Measurements from ENCODE around the gene ARSH.
"Not testable (repeated sequence)": the region's sequence is repeated elsewhere in the genome, so short reads cannot be mapped to it uniquely, and the experiment has no call there.

The ARSH gene

DNA sequence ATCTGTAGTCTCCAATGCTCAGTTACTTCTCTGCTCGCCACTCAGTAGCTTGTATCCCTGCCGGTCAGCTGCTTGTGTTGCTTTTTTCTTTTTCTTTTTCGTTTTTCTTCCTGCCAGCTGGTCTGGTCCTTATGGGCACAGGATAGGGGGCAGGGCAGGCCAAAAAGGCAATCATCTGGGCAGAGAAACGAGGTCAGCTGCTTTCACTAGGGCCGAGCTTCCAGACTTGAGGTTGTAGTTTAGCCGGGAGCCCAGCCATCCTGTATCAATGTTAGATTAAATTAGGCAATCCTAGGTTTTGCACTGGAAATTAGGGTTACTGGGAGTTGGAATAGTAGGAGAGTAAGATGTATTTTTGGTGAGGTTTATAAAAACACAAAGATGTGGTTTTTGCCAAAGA lies 38.3 kb downstream of the ARSH start:
- no peak for DNase-seq

DNA sequence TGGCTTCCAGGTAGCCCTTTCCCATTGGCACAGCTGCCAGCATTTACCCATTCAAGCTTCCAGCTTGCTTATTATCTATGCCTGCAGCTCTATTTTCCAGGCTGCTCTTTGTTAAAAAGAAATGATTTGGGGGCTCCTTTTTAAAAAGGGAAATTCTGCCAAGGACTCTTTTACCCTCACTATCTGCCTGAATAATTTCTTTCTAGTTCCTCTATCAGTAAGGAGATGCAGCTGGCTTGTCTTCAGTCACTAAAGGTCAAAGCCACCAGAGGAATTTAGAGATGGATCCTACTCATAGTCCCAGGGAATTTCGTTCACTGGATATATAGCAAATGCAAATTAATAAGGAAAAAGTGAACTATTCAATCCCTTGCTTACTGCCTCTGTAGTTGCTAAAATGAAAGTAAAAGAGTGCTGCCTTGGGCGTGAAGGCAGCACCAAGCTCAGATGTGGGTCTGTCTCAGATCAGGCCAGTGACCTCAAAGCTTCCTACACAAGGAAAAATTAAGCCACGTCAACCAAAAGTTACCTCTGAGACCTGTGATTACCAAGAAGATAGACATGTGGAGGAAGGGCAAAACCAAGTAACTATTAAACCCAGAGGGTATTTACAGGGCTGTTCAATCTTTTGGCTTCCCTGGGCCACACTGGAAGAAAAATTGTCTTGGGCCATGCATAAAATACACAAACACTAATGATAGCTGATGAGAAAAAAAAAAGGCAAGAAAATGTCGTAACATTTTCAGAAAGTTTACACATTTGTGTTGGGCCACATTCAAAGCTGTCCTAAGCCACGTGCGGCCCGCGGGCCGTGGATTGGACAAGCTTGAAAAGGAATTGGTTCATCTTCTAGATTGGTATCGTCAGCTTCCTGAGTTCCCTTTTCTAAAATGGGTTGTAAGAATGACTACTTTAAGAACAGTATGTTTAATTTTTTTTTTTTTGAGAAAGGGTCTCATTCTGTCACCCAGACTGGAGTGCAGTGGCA lies 40.2 kb downstream of the ARSH start:
- peak; percentile 42 for DNase-seq

DNA sequence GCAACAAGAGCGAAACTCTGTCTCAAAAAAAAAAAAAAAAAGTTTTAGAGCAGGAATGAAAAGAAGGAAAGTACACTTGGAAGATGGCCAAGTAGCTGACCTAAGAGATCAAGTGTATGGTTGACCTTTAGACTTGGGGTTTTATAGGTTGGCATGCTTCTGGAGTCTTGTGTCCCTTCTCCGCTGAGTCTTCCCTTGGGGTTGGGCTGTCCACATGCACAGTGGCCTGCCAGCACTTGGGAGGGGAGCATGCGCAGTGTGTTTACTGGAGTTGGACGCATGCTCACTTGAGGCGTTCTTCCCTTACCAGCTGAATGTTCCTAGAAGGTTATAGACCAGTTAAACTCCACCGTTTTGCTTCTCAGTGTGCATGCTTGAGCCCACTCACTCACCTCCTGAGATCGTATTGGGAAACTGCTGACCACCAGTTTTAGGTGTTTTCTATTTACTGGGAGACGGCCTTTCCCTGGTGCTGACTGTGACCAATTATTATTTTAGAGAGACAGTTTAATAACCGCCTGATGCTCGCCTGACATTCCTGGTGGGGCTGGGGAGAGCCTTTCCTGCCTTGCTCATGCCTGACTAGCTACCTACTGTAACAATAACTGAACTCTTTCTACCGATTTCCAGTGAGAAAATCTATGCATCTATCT lies 44.3 kb downstream of the ARSH start:
- not testable (repeated sequence) for DNase-seq

DNA sequence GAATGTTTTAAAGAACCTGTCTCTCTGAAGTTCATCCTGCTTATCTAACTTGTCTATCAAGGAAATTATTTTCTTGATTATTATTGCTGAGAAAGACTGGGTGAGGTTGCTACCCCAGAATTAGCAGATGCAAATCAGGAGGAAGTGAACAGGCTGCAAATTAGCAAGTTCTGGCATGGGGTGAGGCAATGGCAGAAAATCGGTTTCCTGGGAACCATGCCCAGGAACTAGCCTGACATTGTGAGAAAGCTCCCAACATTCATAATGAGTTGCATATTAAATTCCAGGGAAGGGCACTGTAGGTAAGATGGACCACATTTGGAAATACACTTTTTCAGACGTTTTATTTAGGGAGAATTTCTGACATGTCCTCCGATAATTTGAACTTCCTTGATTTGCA lies 46.5 kb downstream of the ARSH start:
- DNase-seq = no peak

DNA sequence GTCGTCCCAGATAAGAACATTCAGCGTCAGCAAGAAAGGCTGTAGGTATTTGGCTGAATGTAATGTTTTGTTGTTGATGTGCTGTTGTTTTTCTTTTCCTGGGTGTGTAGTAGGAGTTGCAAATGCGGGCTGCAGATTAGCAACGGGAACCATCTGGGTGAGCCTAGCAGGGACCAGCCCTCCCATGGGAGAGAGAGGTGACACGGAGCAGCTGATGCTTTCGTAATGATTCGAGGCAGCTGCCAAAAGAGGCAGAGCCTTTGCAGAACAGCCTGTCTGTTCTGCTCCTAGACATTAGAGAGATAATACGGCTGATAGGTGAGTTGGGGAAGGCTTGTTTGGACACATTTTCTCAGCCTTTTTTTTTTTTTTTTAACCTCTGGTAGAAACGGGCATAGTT lies 60.2 kb downstream of the ARSH start:
- DNase-seq = no peak

DNA sequence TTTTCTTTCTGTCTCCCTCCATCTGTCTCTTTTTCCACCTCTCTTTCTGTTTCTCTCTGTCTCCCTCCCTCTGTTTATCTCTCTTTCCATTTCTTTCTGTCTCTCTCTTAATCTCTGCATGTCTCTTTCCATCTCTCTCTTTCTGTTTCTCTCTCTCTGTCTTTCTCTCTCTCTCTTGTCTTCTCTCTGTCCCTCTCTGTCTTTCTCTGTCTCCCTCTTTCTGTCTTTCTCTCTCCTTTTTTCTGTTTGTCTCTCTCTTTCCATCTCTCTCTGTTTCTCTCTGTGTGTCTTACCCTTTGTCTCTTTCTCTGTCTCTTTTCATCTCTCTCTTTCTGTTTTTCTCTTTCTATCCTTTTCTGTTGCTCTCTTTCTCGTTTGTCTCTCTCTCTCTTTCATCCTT lies 69.6 kb downstream of the ARSH start:
- DNase-seq = no peak

DNA sequence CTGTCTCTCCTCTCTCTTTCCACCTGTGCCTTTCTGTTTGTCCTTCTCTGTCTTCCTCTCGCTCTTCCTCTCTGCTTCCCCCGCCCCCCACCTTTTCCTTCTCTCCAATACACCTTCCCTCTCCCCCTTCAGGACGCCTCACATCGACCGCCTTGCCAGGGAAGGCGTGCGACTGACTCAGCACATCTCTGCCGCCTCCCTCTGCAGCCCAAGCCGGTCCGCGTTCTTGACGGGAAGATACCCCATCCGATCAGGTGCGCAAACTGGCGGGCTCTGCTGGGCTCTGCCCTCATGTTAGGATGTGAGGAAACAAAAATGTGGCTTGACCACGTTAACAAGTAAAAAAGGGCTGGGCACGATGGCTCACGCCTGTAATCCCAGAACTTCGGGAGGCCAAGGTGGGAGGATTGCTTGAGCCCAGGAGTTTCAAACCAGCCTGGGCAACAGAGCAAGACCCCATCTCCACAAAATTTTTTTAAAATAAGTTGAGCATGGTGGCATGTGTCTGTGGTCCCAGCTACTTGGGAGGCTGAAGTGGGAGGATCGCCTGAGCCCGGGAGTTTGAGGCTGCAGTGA lies 70.2 kb downstream of the ARSH start:
- DNase-seq = no peak
